Activated CD8-positive, alpha-beta T cell treated with anti-CD3 and anti-CD28 coated beads for 36 hours (primary cell): ENCODE measurements around the gene NKAIN2. TPM values are rescaled to one million over a fixed set of nuclear protein-coding genes. Genes with fewer than 3 reads are reported as not detected.

ENCODE experiments used
- ATAC-seq: fragments of 200-7000 bp; cut with Tn5 transposase; one replicate; pipeline ENCODE4 v1.10.0; 2021; ENCODE audit warnings: mild to moderate bottlenecking, moderate library complexity
- CTCF ChIA-PET: fragments of 350-600 bp; sonication (Branson Sonifier 250); formaldehyde crosslinking; loops from one replicate; lab custom pipeline; 2021; ENCODE audit warnings: antibody characterized with exemption; lab: Charles Lee
- POLR2A ChIA-PET: fragments of 350-600 bp; sonication (Branson Sonifier 250); formaldehyde crosslinking; loops from one replicate; lab custom pipeline; 2021; ENCODE audit warnings: antibody characterized with exemption; lab: Charles Lee
- DNase-seq: peaks from one replicate; pipeline ENCODE4 v3.0.0-alpha.2; 2020
- H3K27ac Mint-ChIP-seq: one replicate; pipeline ENCODE4 v1.8.0; 2021; ENCODE audit warnings: mild to moderate bottlenecking, mixed read lengths
- H3K27me3 Mint-ChIP-seq: one replicate; pipeline ENCODE4 v1.8.0; 2021; ENCODE audit warnings: mixed read lengths
- H3K36me3 Mint-ChIP-seq: one replicate; pipeline ENCODE4 v1.8.0; 2021; ENCODE audit warnings: low read depth, mixed read lengths
- H3K4me1 Mint-ChIP-seq: one replicate; pipeline ENCODE4 v1.8.0; 2021; ENCODE audit warnings: low read depth, mixed read lengths
- H3K4me3 Mint-ChIP-seq: one replicate; pipeline ENCODE4 v1.8.0; 2021; ENCODE audit warnings: mild to moderate bottlenecking, moderate library complexity, mixed read lengths
- H3K9me3 Mint-ChIP-seq: one replicate; pipeline ENCODE4 v1.8.0; 2021; ENCODE audit warnings: mixed read lengths
- CTCF ChIP-seq: fragments of 200-600 bp; IDR thresholded peaks from one replicate; pipeline ENCODE4 v1.8.0; 2022; ENCODE audit warnings: antibody characterized with exemption, mild to moderate bottlenecking
- intact Hi-C: fragments of 100-400 bp; cut with micrococcal nuclease; formaldehyde crosslinking; loops from one replicate; pipeline ENCODE4 v1.10.0; 2022
- total RNA-seq, 2 experiments: library from RNA; stranded (reverse); gene quantifications; one replicate each; pipeline ENCODE4 v1.2.3, GENCODE V29; 2021

The NKAIN2 gene
- total RNA-seq, 2 experiments from 2014 or later = not detected

DNA sequence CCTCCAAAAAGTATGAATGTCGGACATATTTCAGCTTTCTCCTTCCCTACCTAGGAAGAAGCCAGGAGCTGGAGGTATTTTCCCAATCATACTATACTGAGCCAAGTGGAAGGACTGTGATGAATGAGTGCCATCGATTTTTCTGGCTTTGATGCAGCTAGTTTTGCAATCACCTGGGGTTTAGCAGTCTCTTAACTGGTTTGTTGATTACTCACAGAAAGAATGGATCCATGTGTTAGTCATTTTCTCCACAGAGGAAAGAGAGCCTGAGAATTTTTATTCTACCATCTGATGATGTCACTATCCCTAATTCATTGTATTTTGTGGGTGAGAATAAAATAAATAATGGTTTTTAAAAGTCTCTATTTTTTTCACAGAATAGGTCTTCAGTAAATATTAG, 875.7 kb downstream of the NKAIN2 start:
- H3K9me3 Mint-ChIP-seq = peaks cover 25% of the 10 kb centered on the region
- H3K27me3 Mint-ChIP-seq = no peaks in the 10 kb centered on the region
- no peaks in the 10 kb centered on the region for H3K4me1 Mint-ChIP-seq
- no peak overlapping the region for H3K4me3 Mint-ChIP-seq
- ChIA-PET CTCF (no interaction called here), POLR2A (no interaction called here)
- TF ChIP-seq CTCF = no peak
- no peak for DNase-seq
- no peak for ATAC-seq
- intact Hi-C loops = no loop called here
- H3K27ac Mint-ChIP-seq = no peak overlapping the region
- H3K36me3 Mint-ChIP-seq = no peaks in the 10 kb centered on the region

GRCh38 chr6:124682751-124683150, 879.1 kb downstream of the NKAIN2 start:
- TF ChIP-seq CTCF = no peak
- intact Hi-C loops = no loop called here
- ChIA-PET POLR2A (no interaction called here), CTCF (no interaction called here)
- Mint-ChIP-seq H3K9me3 (peaks cover 13% of the 10 kb centered on the region), H3K4me3 (no peak overlapping the region), H3K27ac (no peak overlapping the region), H3K27me3 (no peaks in the 10 kb centered on the region), H3K4me1 (no peaks in the 10 kb centered on the region), H3K36me3 (no peaks in the 10 kb centered on the region)
- no peak for DNase-seq
- no peak for ATAC-seq

GRCh38 chr6:124683507-124683906, 879.8 kb downstream of the NKAIN2 start:
- no peaks in the 10 kb centered on the region for H3K27me3 Mint-ChIP-seq
- ATAC-seq = no peak
- no peak overlapping the region for H3K27ac Mint-ChIP-seq
- POLR2A ChIA-PET = no interaction called here
- intact Hi-C loops = no loop called here
- no peak for DNase-seq
- no peaks in the 10 kb centered on the region for H3K4me1 Mint-ChIP-seq
- no peaks in the 10 kb centered on the region for H3K36me3 Mint-ChIP-seq
- peaks cover 5% of the 10 kb centered on the region for H3K9me3 Mint-ChIP-seq
- CTCF ChIA-PET = no interaction called here
- no peak for TF ChIP-seq CTCF
- H3K4me3 Mint-ChIP-seq = no peak overlapping the region

DNA sequence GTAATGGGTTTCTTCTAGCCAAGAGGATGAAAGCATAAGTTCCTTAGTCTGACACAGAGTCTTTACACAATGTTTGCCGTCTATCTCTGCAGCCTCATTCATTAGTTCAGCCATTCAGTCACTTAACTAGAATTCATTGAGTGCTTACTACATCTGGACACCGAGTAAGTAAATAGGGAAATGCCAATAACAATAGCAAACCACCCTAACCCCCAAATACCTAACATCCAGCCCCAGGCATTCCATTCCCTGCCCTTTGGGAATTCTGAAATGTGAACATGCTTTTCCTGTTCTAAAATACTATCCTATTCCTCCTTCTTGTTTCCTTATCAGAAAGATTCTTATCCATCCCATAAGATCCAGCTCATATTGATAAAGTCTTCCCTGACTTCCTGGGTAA, 881.0 kb downstream of the NKAIN2 start:
- Mint-ChIP-seq H3K27me3 (no peaks in the 10 kb centered on the region), H3K36me3 (no peaks in the 10 kb centered on the region), H3K4me3 (no peak overlapping the region), H3K9me3 (no peaks in the 10 kb centered on the region), H3K27ac (no peak overlapping the region), H3K4me1 (no peaks in the 10 kb centered on the region)
- ChIA-PET CTCF (no interaction called here), POLR2A (no interaction called here)
- TF ChIP-seq CTCF = no peak
- no peak for DNase-seq
- intact Hi-C loops = no loop called here
- no peak for ATAC-seq

DNA sequence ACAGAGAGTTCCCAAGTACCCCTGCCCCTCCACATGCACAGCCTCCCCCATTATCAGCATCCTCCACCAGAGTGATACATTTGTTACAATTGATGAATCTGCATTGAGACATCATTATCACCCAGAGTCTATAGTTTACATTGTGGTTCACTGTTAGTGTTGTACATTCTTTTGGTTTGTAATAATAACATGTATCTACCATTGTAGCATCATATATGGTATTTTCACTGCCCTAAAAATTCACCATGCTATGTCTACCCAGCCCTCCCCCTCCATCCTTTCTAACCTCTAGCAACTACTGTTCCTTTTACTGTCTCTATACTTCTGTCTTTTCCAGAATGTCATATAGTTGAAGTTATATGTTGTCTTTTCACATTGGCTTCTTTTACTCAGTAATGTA, 884.7 kb downstream of the NKAIN2 start:
- DNase-seq = no peak
- intact Hi-C loops = no loop called here
- POLR2A ChIA-PET = no interaction called here

More for the DNA sequence above, 884.7 kb downstream of the NKAIN2 start:
- CTCF ChIA-PET = no interaction called here
- H3K9me3 Mint-ChIP-seq = no peaks in the 10 kb centered on the region
- H3K27ac Mint-ChIP-seq = no peak overlapping the region
- no peak for TF ChIP-seq CTCF
- H3K27me3 Mint-ChIP-seq = no peaks in the 10 kb centered on the region
- H3K36me3 Mint-ChIP-seq = no peaks in the 10 kb centered on the region
- no peaks in the 10 kb centered on the region for H3K4me1 Mint-ChIP-seq
- ATAC-seq = no peak
- H3K4me3 Mint-ChIP-seq = no peak overlapping the region
